ENCODE measurements around the gene ASRGL1. TPM values are rescaled to one million over a fixed set of nuclear protein-coding genes. Genes with fewer than 3 reads are reported as not detected.
"Not testable (repeated sequence)": the region's sequence is repeated elsewhere in the genome, so short reads cannot be mapped to it uniquely, and the experiment has no call there.

Gene ASRGL1
- polyA plus RNA-seq, 2 donors: 0.45 to 1.3 TPM

DNA sequence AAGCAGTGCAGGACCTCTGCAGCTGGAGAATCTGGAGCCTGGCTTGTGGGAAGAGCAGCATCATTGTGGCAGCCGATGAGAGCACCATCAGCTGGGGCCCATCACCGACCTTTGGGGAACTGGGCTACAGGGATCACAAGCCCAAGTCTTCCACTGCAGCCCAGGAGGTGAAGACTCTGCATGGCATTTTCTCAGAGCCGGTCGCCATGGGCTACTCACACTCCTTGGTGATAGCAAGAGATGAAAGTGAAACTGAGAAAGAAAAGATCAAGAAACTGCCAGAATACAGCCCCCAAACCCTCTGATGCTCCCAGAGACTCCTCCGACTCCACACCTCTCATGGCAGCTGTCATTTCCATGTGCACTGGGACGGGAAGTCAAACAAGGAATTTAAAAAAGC is 35.6 kb downstream of the ASRGL1 start:
- H3K9me3 ChIP-seq (ENCODE audit: control insufficient read depth in 2 of 2, insufficient read depth in 1 of 2, low read depth in 1 of 2, low read length in 1 of 2): no peaks in the 10 kb centered on the region
- no peak overlapping the region for H3K4me3 ChIP-seq (ENCODE audit: low read depth in 1 of 2, low read length in 2 of 2)
- no peaks in the 10 kb centered on the region for H3K36me3 ChIP-seq (ENCODE audit: control insufficient read depth in 2 of 2, insufficient read depth in 2 of 2, low read length in 1 of 2)
- H3K4me1 ChIP-seq (ENCODE audit: control insufficient read depth in 2 of 2, insufficient read depth in 2 of 2, low read length in 1 of 2): peaks cover 0 to 4% of the 10 kb centered on the region in 2 donors
- H3K27ac ChIP-seq (ENCODE audit: low read depth in 2 of 2, low read length in 1 of 2): no peak overlapping the region
- 87 to 89% methylated on average over 6 of the region's 6 CpGs for WGBS, 2 donors
- H3K27me3 ChIP-seq (ENCODE audit: control insufficient read depth in 1 of 2, insufficient read depth in 2 of 2, low read length in 2 of 2): no peaks in the 10 kb centered on the region

DNA sequence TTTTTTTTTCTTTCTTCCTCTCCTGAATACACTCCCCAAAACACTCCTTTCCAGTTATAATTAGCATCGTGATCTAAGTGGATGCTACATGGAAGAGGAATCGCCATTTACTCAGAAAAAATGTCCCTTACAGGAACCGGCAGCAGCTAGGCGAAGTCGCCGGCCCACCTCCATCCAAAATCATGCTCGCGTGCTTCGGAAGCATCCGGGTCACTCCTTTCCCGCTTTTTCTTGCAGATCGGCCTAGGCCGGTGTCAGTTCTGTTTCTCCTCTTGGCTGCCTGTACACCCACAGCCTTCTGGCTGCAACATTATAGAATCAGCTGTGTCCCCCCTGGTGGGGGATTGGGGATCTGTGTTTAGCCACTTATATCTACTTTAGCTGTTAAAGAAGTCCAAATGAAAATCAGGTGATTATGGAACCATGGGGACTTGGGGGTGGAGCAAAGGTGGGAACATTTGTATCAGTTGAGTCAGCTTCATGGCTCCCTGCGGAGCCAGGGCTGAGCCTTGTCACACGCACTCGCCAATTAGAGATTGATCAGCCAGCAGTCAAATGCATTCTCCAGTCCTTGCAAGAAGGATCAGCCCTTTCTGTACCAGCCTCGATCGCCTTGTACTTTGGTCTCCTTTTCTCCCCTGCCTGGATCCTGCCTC is 36.3 kb downstream of the ASRGL1 start:
- H3K9me3 ChIP-seq (ENCODE audit: control insufficient read depth in 2 of 2, insufficient read depth in 1 of 2, low read depth in 1 of 2, low read length in 1 of 2): no peaks in the 10 kb centered on the region
- no peak overlapping the region for H3K4me3 ChIP-seq (ENCODE audit: low read depth in 1 of 2, low read length in 2 of 2)
- WGBS, 2 donors: 95 to 97% methylated on average over 18 of the region's 18 CpGs
- peaks cover 0 to 4% of the 10 kb centered on the region in 2 donors for H3K4me1 ChIP-seq (ENCODE audit: control insufficient read depth in 2 of 2, insufficient read depth in 2 of 2, low read length in 1 of 2)
- no peaks in the 10 kb centered on the region for H3K27me3 ChIP-seq (ENCODE audit: control insufficient read depth in 1 of 2, insufficient read depth in 2 of 2, low read length in 2 of 2)
- H3K36me3 ChIP-seq (ENCODE audit: control insufficient read depth in 2 of 2, insufficient read depth in 2 of 2, low read length in 1 of 2): no peaks in the 10 kb centered on the region
- H3K27ac ChIP-seq (ENCODE audit: low read depth in 2 of 2, low read length in 1 of 2): no peak overlapping the region

DNA sequence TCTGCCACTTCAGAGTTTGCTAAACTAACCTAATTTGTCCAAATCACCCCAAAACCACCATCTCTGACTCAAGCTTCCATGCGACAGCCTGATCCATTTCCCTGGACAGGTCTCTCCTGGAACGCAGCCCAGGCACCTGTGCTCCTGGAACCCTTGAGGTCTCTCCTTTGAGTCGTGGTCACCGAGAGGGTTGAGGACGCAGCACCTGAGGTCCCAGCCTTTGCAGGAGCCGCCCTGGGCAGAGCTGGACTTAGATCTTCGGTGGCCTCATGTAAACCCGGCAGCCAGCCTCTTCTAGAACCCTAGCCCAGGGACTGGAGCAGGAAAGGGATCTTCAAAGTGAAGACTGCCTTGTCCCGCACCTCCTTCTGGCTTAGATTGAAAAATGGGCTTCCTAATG is 37.6 kb downstream of the ASRGL1 start:
- Histone ChIP-seq H3K4me3 (ENCODE audit: low read depth in 1 of 2, low read length in 2 of 2) (no peak overlapping the region), H3K36me3 (ENCODE audit: control insufficient read depth in 2 of 2, insufficient read depth in 2 of 2, low read length in 1 of 2) (no peaks in the 10 kb centered on the region), H3K27ac (ENCODE audit: low read depth in 2 of 2, low read length in 1 of 2) (no peak overlapping the region), H3K4me1 (ENCODE audit: control insufficient read depth in 2 of 2, insufficient read depth in 2 of 2, low read length in 1 of 2) (peaks cover 0 to 4% of the 10 kb centered on the region in 2 donors), H3K27me3 (ENCODE audit: control insufficient read depth in 1 of 2, insufficient read depth in 2 of 2, low read length in 2 of 2) (no peaks in the 10 kb centered on the region), H3K9me3 (ENCODE audit: control insufficient read depth in 2 of 2, insufficient read depth in 1 of 2, low read depth in 1 of 2, low read length in 1 of 2) (no peaks in the 10 kb centered on the region)
- 89 to 90% methylated on average over 9 of the region's 9 CpGs for WGBS, 2 donors

DNA sequence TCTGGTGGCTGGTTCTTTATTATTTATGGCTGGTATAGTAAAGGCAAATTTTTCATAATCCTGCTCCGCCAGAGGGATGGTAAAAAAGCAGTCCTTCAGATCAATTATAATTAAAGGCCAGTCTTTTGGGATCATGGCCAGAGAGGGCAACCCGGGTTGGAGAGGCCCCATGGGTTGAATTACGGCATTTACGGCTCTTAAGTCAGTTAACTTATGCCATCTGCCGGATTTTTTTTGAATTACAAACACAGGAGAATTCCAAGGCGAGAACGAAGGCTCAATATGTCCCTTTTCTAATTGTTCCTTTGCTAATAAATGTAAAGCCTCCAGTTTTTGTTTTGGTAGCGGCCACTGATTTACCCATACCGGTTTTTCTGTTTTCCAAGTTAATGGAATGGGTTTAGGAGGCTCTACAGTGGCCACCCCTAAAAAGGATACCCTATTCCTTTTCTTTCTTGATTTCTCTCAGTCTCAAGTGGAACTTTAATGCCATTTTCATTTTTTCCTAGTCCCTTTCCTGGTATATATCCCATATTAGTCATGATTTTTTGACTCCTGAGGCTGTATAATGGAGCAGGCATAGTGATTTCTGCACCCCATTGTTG is 41.3 kb downstream of the ASRGL1 start:
- not testable (repeated sequence) for H3K4me3 ChIP-seq (ENCODE audit: low read depth in 1 of 2, low read length in 2 of 2); H3K4me1 ChIP-seq (ENCODE audit: control insufficient read depth in 2 of 2, insufficient read depth in 2 of 2, low read length in 1 of 2); H3K27me3 ChIP-seq (ENCODE audit: control insufficient read depth in 1 of 2, insufficient read depth in 2 of 2, low read length in 2 of 2); H3K36me3 ChIP-seq (ENCODE audit: control insufficient read depth in 2 of 2, insufficient read depth in 2 of 2, low read length in 1 of 2); H3K27ac ChIP-seq (ENCODE audit: low read depth in 2 of 2, low read length in 1 of 2); H3K9me3 ChIP-seq (ENCODE audit: control insufficient read depth in 2 of 2, insufficient read depth in 1 of 2, low read depth in 1 of 2, low read length in 1 of 2)
- WGBS, 2 donors: 2 to 3% methylated on average over 9 of the region's 9 CpGs

DNA sequence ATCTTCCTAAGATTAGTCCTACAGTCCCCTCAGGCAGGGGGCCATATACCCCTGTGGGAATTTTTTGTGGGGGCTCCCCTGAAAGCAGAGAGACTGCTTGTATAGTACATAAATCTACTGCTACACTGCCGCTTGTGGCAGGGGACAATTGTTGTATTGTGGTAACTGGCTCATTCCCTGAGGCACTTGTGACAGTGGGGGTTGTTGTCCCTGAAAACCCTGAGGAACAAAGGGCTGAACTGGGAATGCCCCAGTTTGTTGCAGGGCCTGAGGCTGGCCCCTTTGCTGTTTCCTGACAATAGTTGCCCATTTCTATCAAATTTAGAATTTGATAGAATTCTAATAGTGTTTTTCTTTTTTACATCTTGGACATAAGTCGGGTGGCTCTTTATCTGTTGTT is 42.3 kb downstream of the ASRGL1 start:
- H3K36me3 ChIP-seq (ENCODE audit: control insufficient read depth in 2 of 2, insufficient read depth in 2 of 2, low read length in 1 of 2); H3K27ac ChIP-seq (ENCODE audit: low read depth in 2 of 2, low read length in 1 of 2); H3K4me3 ChIP-seq (ENCODE audit: low read depth in 1 of 2, low read length in 2 of 2); H3K27me3 ChIP-seq (ENCODE audit: control insufficient read depth in 1 of 2, insufficient read depth in 2 of 2, low read length in 2 of 2); H3K4me1 ChIP-seq (ENCODE audit: control insufficient read depth in 2 of 2, insufficient read depth in 2 of 2, low read length in 1 of 2); H3K9me3 ChIP-seq (ENCODE audit: control insufficient read depth in 2 of 2, insufficient read depth in 1 of 2, low read depth in 1 of 2, low read length in 1 of 2): not testable (repeated sequence)
- 34% methylated on average over 2 of the region's 2 CpGs for WGBS, 2 donors

DNA sequence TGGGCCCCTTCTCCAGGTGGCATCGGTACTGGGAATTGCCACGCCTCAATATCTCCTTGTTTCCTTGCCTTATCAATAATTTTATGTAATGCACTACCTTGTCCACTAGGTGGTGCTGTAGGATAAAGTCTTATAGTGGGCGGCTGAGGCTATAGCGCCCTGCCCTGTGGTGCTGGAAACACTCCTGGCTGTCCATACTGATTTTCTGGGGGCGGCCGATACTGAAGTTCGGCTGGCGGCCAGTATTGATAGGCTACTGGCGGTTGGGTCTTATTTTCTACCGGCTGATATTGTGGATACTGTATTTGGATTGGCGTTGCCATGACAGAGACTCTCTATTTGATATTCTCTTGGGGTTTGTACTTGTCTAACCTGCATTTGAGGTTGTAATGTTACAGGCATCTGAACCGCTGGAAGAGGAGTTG is 43.6 kb downstream of the ASRGL1 start:
- H3K36me3 ChIP-seq (ENCODE audit: control insufficient read depth in 2 of 2, insufficient read depth in 2 of 2, low read length in 1 of 2); H3K4me3 ChIP-seq (ENCODE audit: low read depth in 1 of 2, low read length in 2 of 2); H3K9me3 ChIP-seq (ENCODE audit: control insufficient read depth in 2 of 2, insufficient read depth in 1 of 2, low read depth in 1 of 2, low read length in 1 of 2); H3K27ac ChIP-seq (ENCODE audit: low read depth in 2 of 2, low read length in 1 of 2); H3K4me1 ChIP-seq (ENCODE audit: control insufficient read depth in 2 of 2, insufficient read depth in 2 of 2, low read length in 1 of 2); H3K27me3 ChIP-seq (ENCODE audit: control insufficient read depth in 1 of 2, insufficient read depth in 2 of 2, low read length in 2 of 2): not testable (repeated sequence)
- 3% methylated on average over 12 of the region's 12 CpGs for WGBS, 2 donors

DNA sequence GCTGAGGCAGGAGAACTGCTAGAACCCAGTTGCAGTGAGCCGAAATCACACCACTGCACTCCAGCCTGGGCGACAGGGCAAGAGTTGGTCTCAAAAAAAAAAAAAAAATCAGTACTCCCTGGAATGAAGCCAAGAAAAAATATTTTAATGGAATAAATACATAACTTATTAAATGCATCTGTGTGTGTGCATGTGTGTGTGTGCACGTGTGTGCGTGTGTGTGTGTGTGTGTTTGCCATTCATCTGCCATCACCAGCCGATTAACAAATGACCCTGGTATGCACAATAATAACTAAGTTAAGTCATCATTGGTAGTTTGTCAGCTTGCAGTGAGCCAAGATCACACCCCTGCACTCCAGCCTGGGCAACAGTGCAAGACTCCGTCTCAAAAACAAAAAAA is 46.6 kb downstream of the ASRGL1 start:
- no peak overlapping the region for H3K4me3 ChIP-seq (ENCODE audit: low read depth in 1 of 2, low read length in 2 of 2)
- H3K27ac ChIP-seq (ENCODE audit: low read depth in 2 of 2, low read length in 1 of 2): no peak overlapping the region
- WGBS, 2 donors: 46 to 51% methylated on average over 6 of the region's 6 CpGs
- H3K36me3 ChIP-seq (ENCODE audit: control insufficient read depth in 2 of 2, insufficient read depth in 2 of 2, low read length in 1 of 2): no peaks in the 10 kb centered on the region
- no peaks in the 10 kb centered on the region for H3K4me1 ChIP-seq (ENCODE audit: control insufficient read depth in 2 of 2, insufficient read depth in 2 of 2, low read length in 1 of 2)
- H3K9me3 ChIP-seq (ENCODE audit: control insufficient read depth in 2 of 2, insufficient read depth in 1 of 2, low read depth in 1 of 2, low read length in 1 of 2): no peaks in the 10 kb centered on the region
- H3K27me3 ChIP-seq (ENCODE audit: control insufficient read depth in 1 of 2, insufficient read depth in 2 of 2, low read length in 2 of 2): no peaks in the 10 kb centered on the region

DNA sequence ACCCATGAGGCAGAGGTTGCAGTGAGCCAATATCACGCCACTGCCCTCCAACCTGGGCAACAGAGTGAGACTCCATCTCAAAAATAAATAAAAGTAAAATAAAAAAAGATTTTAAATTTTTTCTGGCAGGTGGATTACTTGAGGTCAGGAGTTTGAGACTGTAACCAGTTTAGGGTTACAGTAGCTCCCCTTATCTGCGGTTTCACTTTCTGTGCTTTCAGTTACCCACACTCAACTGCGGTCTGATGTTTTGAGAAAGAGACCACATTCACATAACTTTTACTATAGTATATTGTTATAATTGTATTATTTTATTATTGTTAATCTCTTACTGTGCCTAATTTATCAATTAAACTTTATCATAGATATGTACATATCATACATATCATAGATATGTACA is 48.8 kb downstream of the ASRGL1 start:
- 76 to 88% methylated on average over 3 of the region's 3 CpGs for WGBS, 2 donors
- H3K9me3 ChIP-seq (ENCODE audit: control insufficient read depth in 2 of 2, insufficient read depth in 1 of 2, low read depth in 1 of 2, low read length in 1 of 2); H3K36me3 ChIP-seq (ENCODE audit: control insufficient read depth in 2 of 2, insufficient read depth in 2 of 2, low read length in 1 of 2); H3K4me1 ChIP-seq (ENCODE audit: control insufficient read depth in 2 of 2, insufficient read depth in 2 of 2, low read length in 1 of 2); H3K4me3 ChIP-seq (ENCODE audit: low read depth in 1 of 2, low read length in 2 of 2); H3K27me3 ChIP-seq (ENCODE audit: control insufficient read depth in 1 of 2, insufficient read depth in 2 of 2, low read length in 2 of 2); H3K27ac ChIP-seq (ENCODE audit: low read depth in 2 of 2, low read length in 1 of 2): not testable (repeated sequence)

DNA sequence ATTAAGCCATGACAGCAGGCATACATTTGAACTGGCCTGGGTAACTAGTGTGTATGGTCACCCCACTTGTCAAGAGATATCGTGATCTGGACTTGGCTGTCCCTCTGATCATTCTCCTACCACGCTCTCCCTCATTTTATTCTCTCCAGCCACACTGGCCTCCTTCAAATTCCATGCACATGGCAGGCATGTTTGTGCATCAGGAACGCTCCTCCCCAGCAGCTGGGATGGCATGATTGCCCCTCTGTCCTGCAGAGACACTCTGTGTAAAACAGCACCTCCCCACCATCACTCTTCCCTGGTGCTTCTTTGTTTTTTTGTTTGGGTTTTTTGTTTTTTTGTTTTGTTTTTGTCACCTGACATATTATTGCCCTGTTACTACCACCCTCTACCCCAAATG is 50.1 kb downstream of the ASRGL1 start:
- no peak overlapping the region for H3K27ac ChIP-seq (ENCODE audit: low read depth in 2 of 2, low read length in 1 of 2)
- H3K4me3 ChIP-seq (ENCODE audit: low read depth in 1 of 2, low read length in 2 of 2): no peak overlapping the region
- H3K36me3 ChIP-seq (ENCODE audit: control insufficient read depth in 2 of 2, insufficient read depth in 2 of 2, low read length in 1 of 2): no peaks in the 10 kb centered on the region
- no peaks in the 10 kb centered on the region for H3K4me1 ChIP-seq (ENCODE audit: control insufficient read depth in 2 of 2, insufficient read depth in 2 of 2, low read length in 1 of 2)
- no peaks in the 10 kb centered on the region for H3K9me3 ChIP-seq (ENCODE audit: control insufficient read depth in 2 of 2, insufficient read depth in 1 of 2, low read depth in 1 of 2, low read length in 1 of 2)
- no peaks in the 10 kb centered on the region for H3K27me3 ChIP-seq (ENCODE audit: control insufficient read depth in 1 of 2, insufficient read depth in 2 of 2, low read length in 2 of 2)
- WGBS, 2 donors: 93 to 96% methylated on average over 3 of the region's 3 CpGs

DNA sequence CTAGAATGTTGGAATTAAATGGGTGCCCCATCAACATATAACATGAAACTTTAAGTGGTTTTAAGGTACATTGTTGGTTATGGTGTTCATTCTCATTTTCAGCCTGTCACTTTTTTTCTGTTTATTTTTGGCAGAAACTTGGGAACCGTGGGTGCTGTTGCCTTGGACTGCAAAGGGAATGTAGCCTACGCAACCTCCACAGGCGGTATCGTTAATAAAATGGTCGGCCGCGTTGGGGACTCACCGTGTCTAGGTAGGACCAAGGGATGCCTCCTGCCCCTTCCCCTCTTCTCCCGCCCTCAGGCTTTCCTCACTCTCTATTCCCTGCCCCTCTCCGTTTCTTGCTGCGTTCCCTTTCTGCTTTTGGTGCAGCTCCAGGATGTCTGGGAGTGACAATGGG is 51.8 kb downstream of the ASRGL1 start:
- no peak overlapping the region for H3K4me3 ChIP-seq (ENCODE audit: low read depth in 1 of 2, low read length in 2 of 2)
- H3K27me3 ChIP-seq (ENCODE audit: control insufficient read depth in 1 of 2, insufficient read depth in 2 of 2, low read length in 2 of 2): no peaks in the 10 kb centered on the region
- no peaks in the 10 kb centered on the region for H3K9me3 ChIP-seq (ENCODE audit: control insufficient read depth in 2 of 2, insufficient read depth in 1 of 2, low read depth in 1 of 2, low read length in 1 of 2)
- no peaks in the 10 kb centered on the region for H3K36me3 ChIP-seq (ENCODE audit: control insufficient read depth in 2 of 2, insufficient read depth in 2 of 2, low read length in 1 of 2)
- 77 to 83% methylated on average over 11 of the region's 11 CpGs for WGBS, 2 donors
- H3K4me1 ChIP-seq (ENCODE audit: control insufficient read depth in 2 of 2, insufficient read depth in 2 of 2, low read length in 1 of 2): no peaks in the 10 kb centered on the region
- H3K27ac ChIP-seq (ENCODE audit: low read depth in 2 of 2, low read length in 1 of 2): no peak overlapping the region
